ENCODE results near the gene TSC22D1.
"Not testable (repeated sequence)": the region's sequence is repeated elsewhere in the genome, so short reads cannot be mapped to it uniquely, and the experiment has no call there.

TSC22D1 gene

GRCh38 chr13:44575741-44576350 lies at the start of gene TSC22D1:
TSC22D1 (minus strand) TSS chr13:44576330; CDS start chr13:44576074, 256 bp downstream.
- DNase-seq (ENCODE audit: low read depth in 2 of 2): peak; percentile 66 to 71

GRCh38 chr13:44622708-44623107 lies 46.6 kb upstream of the TSC22D1 start:
- DNase-seq (ENCODE audit: low read depth in 2 of 2): no peak

GRCh38 chr13:44622261-44622660 lies 46.1 kb upstream of the TSC22D1 start:
- no peak for DNase-seq (ENCODE audit: low read depth in 2 of 2)

DNA sequence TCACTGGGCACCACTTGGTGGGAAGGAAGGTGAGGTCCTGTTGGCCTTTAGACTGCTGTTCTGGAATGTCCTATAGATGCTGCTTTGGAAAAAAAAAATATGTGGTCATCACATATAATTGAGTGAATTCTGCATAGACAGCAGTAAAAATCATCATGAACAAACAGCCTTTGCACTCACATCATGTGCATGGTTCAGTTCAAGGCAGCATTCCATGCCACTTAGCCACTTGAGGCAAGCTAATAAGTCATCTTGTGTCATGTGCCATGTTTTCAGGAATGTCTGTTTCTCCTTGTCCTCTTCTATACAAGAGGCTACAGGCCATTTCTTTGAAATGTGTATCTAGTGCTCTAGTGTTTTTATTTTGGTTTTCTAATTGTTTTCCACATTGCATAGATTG lies 43.9 kb upstream of the TSC22D1 start:
- DNase-seq (ENCODE audit: low read depth in 2 of 2): no peak

- DNase-seq (ENCODE audit: low read depth in 2 of 2): no peak
These were observed 43.5 kb upstream of the TSC22D1 start for GRCh38 chr13:44619651-44620050.

DNA sequence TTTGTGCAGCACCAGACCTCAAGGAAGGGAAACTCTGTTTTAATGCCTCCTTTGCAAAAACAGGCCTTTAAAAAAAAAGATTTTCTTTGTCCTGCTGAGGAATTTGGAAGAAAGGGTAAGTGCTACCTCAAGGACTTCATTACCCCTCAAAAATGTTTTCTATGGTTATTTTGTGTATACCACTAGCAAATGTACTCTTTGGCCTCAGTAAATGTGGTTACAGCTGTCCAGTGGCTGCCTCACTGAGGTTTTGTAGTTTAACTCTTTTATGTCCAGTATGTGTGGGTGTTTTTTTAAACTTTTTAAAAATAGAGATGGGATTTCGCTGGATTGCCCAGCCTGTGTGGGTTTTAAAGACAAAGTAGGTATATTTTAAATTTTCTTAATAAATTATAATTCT lies 42.2 kb upstream of the TSC22D1 start:
- DNase-seq (ENCODE audit: low read depth in 2 of 2): no peak

- DNase-seq (ENCODE audit: low read depth in 2 of 2): no peak
These were observed 41.5 kb upstream of the TSC22D1 start for GRCh38 chr13:44617648-44618047.

GRCh38 chr13:44609137-44609536 lies 33.0 kb upstream of the TSC22D1 start:
- no peak for DNase-seq (ENCODE audit: low read depth in 2 of 2)

DNA sequence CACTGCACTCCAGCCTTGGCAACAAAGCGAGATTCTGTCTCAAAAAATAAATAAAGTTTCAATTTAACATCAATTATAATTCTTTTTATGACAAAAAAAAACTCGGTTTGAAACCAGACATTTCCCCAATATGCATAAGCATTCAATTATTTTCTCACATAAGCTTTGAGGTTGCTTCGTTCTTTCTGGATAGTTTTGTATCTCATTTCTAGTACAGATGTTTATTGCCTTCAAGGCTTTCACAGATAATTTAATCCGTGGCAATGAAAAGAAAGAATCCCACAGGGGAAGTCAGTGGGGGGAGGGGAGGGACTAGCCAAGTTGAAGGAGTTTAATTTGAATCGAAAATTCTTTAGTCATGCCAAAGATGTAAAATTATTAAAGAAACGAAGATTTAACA lies 29.6 kb upstream of the TSC22D1 start:
- no peak for DNase-seq (ENCODE audit: low read depth in 2 of 2)

GRCh38 chr13:44605275-44605674 lies 29.1 kb upstream of the TSC22D1 start:
- DNase-seq (ENCODE audit: low read depth in 2 of 2): no peak

GRCh38 chr13:44601586-44601985 lies 25.5 kb upstream of the TSC22D1 start:
- DNase-seq (ENCODE audit: low read depth in 2 of 2): no peak

- not testable (repeated sequence) for DNase-seq (ENCODE audit: low read depth in 2 of 2)
These were observed 17.9 kb upstream of the TSC22D1 start for GRCh38 chr13:44593861-44594592.

- DNase-seq (ENCODE audit: low read depth in 2 of 2): no peak
These were observed 16.2 kb upstream of the TSC22D1 start for GRCh38 chr13:44592216-44592847.

GRCh38 chr13:44591316-44591715 lies 15.2 kb upstream of the TSC22D1 start:
- DNase-seq (ENCODE audit: low read depth in 2 of 2): no peak

DNA sequence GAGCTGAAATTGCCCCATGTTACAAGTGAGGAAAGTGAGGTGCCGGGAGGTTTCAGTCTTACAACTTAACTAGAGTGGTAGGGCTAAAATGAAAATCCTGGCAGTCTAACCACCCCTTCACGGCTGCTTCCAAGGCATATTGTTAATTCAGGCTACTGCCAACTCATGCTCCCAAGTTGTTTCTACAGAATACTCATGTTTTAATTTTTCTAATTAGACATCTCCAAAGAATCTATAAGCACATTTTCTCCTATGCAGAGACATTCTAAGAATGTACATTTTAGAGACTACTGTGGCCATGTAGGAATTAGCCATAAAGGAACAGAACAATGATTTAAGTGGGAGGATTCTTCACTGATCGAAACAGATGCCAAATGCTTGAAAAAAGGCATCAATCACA lies 7.0 kb upstream of the TSC22D1 start:
- no peak for DNase-seq (ENCODE audit: low read depth in 2 of 2)

GRCh38 chr13:44578067-44578400 lies 1.9 kb upstream of the TSC22D1 start:
- DNase-seq (ENCODE audit: low read depth in 2 of 2): no peak

DNA sequence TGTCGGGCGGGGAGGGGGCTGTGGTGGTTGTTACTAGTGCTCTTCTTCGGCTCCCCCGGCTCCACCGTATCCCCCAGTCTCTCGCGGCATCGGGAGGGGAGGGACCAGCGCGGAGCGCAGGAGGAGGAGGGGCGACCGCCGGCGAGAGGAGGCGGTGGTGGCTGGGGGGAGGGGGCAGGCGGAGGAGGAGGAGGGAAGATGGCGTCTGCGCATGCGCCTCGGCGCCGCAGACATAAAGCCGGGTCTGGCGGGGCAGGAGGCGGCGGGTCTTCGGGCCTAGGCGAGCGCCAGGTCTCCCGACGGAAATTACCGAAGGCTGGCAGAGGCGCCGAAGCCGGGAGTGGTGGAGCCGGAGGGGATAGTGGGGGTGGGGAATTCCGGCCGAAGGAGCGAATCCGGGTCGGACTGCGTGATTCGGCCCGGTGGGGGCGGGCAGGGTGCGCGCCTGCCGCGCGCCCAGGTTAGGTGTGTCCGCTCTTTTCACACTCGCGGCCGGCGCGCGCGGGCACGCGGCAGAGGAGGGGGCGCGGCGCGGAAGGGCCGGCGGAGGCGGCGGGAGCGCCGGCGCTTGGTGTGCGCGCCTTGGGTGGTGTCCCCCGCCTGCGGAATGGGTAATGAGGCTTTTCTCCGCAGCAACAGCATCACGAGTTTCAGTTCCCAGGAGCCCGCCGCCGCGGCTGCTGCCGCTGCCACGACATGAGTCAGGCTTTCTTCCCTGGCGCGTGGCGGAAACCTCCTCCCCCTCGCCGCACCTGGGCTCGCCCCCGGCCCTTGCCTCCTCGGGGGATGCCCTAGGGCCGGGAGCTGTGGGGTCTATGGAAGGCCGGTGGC lies 1.3 kb upstream of the TSC22D1 start:
- peak; percentile 91 to 97 for DNase-seq (ENCODE audit: low read depth in 2 of 2)

DNA sequence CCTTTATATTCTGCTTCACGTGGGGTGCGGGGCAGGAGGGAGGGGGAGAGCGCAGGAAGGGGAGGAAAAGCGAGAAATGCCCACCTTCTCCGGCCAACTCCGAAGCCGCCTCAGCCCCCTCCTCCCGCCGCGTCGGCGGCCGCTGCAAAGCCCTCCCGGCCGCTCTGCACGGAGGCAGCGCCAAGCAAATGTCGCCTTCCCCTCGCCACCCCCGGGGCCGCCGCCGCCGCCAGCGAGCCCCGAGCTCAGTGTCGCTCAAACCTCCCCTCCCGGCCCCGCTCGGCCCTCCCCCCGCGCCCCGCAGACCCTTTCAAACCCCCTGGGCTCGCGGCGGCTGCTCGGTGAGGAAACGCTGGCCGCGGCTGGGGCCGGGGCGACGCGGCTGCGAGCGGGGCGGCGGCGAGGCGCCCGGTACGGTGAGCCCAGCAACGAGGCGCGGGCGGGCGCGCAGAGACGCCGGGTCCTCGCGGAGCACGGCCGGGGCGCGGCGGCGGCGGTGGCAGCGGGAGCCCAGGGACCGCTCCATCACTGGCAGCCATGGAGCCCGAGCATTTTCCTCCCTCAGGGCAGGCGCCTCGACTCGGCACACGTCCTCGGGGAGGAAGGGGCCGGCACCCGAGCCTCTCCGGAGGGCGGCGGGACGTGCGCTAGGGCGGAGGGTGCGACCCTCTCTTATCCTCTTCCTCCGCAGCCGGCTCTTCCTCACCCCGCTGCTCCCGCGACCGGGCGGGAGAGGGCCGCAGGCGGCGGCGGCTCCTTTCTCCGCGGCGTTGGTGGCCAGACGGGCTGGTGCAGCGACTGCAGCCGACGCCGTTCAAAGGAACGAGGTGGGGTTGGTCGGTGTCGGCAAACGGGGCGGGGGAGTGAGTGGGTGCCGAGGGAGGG lies 463 bp upstream of the TSC22D1 start:
- peak in 1 of 2 donors; percentile 36 for DNase-seq (ENCODE audit: low read depth in 2 of 2)

- DNase-seq (ENCODE audit: low read depth in 2 of 2): no peak
These were observed 1.1 kb downstream of the TSC22D1 start for GRCh38 chr13:44575035-44575434.

GRCh38 chr13:44574466-44574855 lies 1.7 kb downstream of the TSC22D1 start:
- DNase-seq (ENCODE audit: low read depth in 2 of 2): no peak

DNA sequence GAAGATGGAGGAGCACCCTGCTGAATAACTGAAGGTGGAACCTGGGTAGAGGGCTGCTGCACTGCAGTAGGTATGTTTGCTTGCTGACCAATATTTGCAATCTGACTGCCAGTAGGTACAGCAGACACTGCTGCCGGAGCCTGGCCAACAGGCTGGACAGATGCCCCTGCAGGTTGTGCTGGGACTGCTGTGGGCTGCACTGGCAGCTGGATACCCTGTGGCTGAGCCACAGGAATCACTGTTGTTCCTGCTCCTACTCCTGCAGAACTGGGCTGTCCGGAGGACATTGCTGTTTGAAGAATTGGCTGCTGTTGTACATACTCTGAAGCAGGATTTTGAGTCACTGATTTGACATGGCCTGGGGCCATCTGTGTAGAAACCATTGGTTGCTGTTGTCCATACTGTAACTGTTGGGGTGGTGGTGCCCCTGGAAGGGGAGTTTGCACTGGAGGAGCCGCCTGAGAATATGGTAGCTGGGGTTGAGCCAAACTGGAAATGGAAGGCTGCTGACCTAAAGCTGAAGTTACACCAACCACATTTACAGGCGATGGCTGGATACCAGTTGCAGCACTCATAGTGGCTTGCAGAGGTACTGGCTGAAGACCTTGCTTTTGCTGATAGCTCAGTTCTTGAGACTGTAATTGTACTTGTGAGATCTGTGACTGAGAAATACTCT lies 2.2 kb downstream of the TSC22D1 start:
- no peak for DNase-seq (ENCODE audit: low read depth in 2 of 2)
